OCI-LY7 (cell line): ENCODE measurements around the gene PGC. TPM values are rescaled to one million over a fixed set of nuclear protein-coding genes. Genes with fewer than 3 reads are reported as not detected.

Source experiments
- BruUV-seq: library from RNA; stranded (reverse); fragments of 400-500 nt; replicated peaks from 2 replicates; lab custom pipeline; 2021; lab: Mats Ljungman, UMichigan
- CTCF ChIA-PET: fragments of 300-600 bp; sonication (Branson Sonifier 250); formaldehyde crosslinking; loops from one replicate; lab custom pipeline; 2022; ENCODE audit warnings: antibody characterized with exemption; ENCODE audit not compliant: unreplicated experiment; lab: Charles Lee
- POLR2A ChIA-PET: fragments of 300-600 bp; sonication (Branson Sonifier 250); formaldehyde crosslinking; loops from one replicate; lab custom pipeline; 2022; ENCODE audit warnings: antibody characterized with exemption; lab: Charles Lee
- DNase-seq: peaks from one replicate; pipeline ENCODE4 v3.0.0-alpha.2; 2015; ENCODE audit warnings: low spot score
- H2AFZ ChIP-seq: fragments of 200-600 bp; sonication (generic), shearing (Covaris generic); 2 replicates; pipeline ENCODE4 v1.6.1; 2014; ENCODE audit warnings: mild to moderate bottlenecking, antibody characterized with exemption, low read length, moderate library complexity
- H3K27ac ChIP-seq: fragments of 200-600 bp; sonication (generic); 2 replicates; pipeline ENCODE4 v1.5.1; 2014; ENCODE audit warnings: mixed run types, low read depth, mild to moderate bottlenecking, moderate library complexity, low read length, inconsistent platforms; ENCODE audit not compliant: poor library complexity, severe bottlenecking
- H3K36me3 ChIP-seq: fragments of 200-600 bp; sonication (generic); 2 replicates; pipeline ENCODE4 v1.6.1; 2014; ENCODE audit warnings: mild to moderate bottlenecking, antibody characterized with exemption, low read length, moderate library complexity, mixed read lengths; ENCODE audit not compliant: insufficient read depth
- H3K4me1 ChIP-seq: fragments of 200-600 bp; sonication (generic); 2 replicates; pipeline ENCODE4 v1.5.1; 2014; ENCODE audit warnings: mild to moderate bottlenecking, low read length; ENCODE audit not compliant: insufficient read depth, poor library complexity, severe bottlenecking
- H3K4me2 ChIP-seq: fragments of 200-600 bp; sonication (generic); 2 replicates; pipeline ENCODE4 v1.6.1; 2014; ENCODE audit warnings: mild to moderate bottlenecking, low read length
- H3K4me3 ChIP-seq: fragments of 200-600 bp; sonication (generic); 2 replicates; pipeline ENCODE4 v1.5.1; 2014; ENCODE audit warnings: mild to moderate bottlenecking, low read depth, low read length; ENCODE audit not compliant: poor library complexity, severe bottlenecking
- H3K79me2 ChIP-seq: fragments of 200-600 bp; sonication (generic); 2 replicates; pipeline ENCODE4 v1.6.1; 2016; ENCODE audit warnings: low read depth, mild to moderate bottlenecking, low read length, moderate library complexity, mixed read lengths; ENCODE audit not compliant: insufficient read depth
- H3K9me2 ChIP-seq: fragments of 200-600 bp; sonication (generic); 2 replicates; pipeline ENCODE4 v1.6.1; 2016; ENCODE audit warnings: mild to moderate bottlenecking, low read length, mixed read lengths; ENCODE audit not compliant: insufficient read depth
- H3K9me3 ChIP-seq: fragments of 200-600 bp; sonication (generic); 2 replicates; pipeline ENCODE4 v1.6.1; 2014; ENCODE audit warnings: mild to moderate bottlenecking, mixed run types, low read length, mixed read lengths
- H4K20me1 ChIP-seq: fragments of 200-600 bp; sonication (generic); 2 replicates; pipeline ENCODE4 v1.6.1; 2014; ENCODE audit warnings: mild to moderate bottlenecking, antibody characterized with exemption, low read length, moderate library complexity, mixed read lengths; ENCODE audit not compliant: insufficient read depth
- CTCF ChIP-seq: fragments of 200-600 bp; sonication (generic); conservative IDR thresholded peaks from 2 replicates; pipeline ENCODE4 v1.5.1; 2014; ENCODE audit warnings: mild to moderate bottlenecking, antibody characterized with exemption, low read length, moderate library complexity, mixed read lengths
- EZH2phosphoT487 ChIP-seq: fragments of 200-600 bp; sonication (generic); IDR thresholded peaks from 2 replicates; pipeline ENCODE4 v1.6.1; 2018; ENCODE audit warnings: low read depth, borderline replicate concordance, mild to moderate bottlenecking, mixed run types, antibody characterized with exemption, low read length, moderate library complexity, mixed read lengths
- intact Hi-C: fragments of 100-400 bp; cut with micrococcal nuclease; formaldehyde crosslinking; loops from one replicate; pipeline ENCODE4 v1.10.0; 2022; ENCODE audit not compliant: unreplicated experiment
- total RNA-seq, 2 experiments: library from RNA; depleted of rRNA in 1 of 2; stranded (reverse); fragments of >200 nt in 1 of 2; shearing (Covaris generic) in 1 of 2; gene quantifications; 2 replicates each; pipeline ENCODE4 v1.2.3, GENCODE V29; 2014 to 2022

PGC gene
- total RNA-seq, 2 experiments from 2014 or later: not detected

DNA sequence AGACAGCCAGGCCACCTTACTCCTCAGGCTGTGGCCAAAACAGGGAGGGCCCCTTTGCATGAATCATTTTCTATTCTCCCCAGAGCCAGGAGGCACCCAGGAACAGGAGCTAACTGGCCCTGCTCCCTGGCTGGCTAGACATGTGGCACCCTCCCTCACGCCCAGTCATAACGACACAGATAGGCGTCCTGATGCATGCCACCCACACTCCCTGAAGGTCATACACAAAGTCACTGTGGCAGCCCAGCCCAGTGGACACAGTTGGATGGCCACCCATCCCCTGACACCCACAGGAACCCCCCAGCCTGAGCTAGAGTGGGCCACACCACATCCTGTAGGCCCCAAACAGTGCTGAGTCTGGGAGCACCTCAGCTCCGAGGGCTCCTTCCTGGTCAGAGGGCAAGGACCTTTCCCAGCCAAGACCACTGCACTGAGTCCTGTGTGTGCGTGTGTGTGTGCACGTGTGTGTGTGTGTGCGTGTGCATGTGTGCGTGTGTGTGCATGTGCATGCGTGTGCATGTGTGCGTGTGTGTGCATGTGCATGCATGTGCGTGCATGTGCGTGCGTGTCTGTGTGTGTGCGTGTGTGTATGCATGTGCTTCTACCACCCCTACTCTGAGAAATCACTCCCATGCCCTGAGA lies 33.4 kb downstream of the PGC start:
- Histone ChIP-seq H4K20me1 (no peaks in the 10 kb centered on the region; the same call in 1 of the 2 replicates), H3K9me3 (no peaks in the 10 kb centered on the region), H3K79me2 (peaks cover 33% of the 10 kb centered on the region; the same call in 1 of the 2 replicates), H3K27ac (no peak overlapping the region), H3K4me1 (peaks cover 56% of the 10 kb centered on the region), H3K4me2 (no peak overlapping the region), H3K9me2 (no peaks in the 10 kb centered on the region), H2AFZ (no peak overlapping the region), H3K36me3 (peaks cover 17% of the 10 kb centered on the region), H3K4me3 (no peak overlapping the region)
- no peak for DNase-seq
- POLR2A ChIA-PET: no interaction called here
- CTCF ChIA-PET: no interaction called here
- TF ChIP-seq CTCF (no peak), EZH2phosphoT487 (no peak)
- BruUV-seq: no TSS peak
- intact Hi-C loops: no loop called here

DNA sequence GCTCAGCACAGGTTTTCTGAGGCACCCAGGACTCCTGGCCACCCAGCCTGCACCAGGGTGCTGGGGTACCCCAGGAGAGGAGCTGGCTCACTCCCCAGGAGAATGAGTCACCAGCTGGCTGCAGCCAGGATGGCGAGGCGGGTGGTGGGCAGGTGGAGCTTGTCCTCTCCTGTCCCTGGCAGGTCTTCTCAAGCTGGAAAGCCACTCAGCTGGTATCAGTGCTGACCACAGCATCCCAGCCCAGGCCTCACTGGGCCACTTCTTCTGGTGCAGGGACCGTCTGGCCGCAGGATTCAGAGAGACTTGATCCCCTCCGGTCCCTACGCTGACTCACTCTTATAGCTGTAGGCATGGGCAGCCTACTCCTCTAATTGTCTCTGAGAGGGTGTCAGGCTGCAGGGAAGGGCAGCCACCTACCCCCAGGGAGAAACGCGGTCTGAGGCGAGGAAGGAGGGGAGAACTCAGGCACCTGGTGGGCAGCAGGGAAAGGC lies 34.0 kb downstream of the PGC start:
- no peak for DNase-seq
- peaks cover 56% of the 10 kb centered on the region for H3K4me1 ChIP-seq
- H3K79me2 ChIP-seq: peaks cover 32% of the 10 kb centered on the region; the same call in 1 of the 2 replicates
- no TSS peak for BruUV-seq
- CTCF ChIA-PET: no interaction called here
- no peak overlapping the region for H3K27ac ChIP-seq
- no peak overlapping the region for H2AFZ ChIP-seq
- TF ChIP-seq EZH2phosphoT487: no peak
- no peak for TF ChIP-seq CTCF
- H3K9me2 ChIP-seq: no peaks in the 10 kb centered on the region
- POLR2A ChIA-PET: no interaction called here
- H4K20me1 ChIP-seq: no peaks in the 10 kb centered on the region; the same call in 1 of the 2 replicates
- intact Hi-C loops: no loop called here
- no peak overlapping the region for H3K4me3 ChIP-seq
- H3K36me3 ChIP-seq: peaks cover 22% of the 10 kb centered on the region
- H3K4me2 ChIP-seq: no peak overlapping the region
- H3K9me3 ChIP-seq: no peaks in the 10 kb centered on the region

DNA sequence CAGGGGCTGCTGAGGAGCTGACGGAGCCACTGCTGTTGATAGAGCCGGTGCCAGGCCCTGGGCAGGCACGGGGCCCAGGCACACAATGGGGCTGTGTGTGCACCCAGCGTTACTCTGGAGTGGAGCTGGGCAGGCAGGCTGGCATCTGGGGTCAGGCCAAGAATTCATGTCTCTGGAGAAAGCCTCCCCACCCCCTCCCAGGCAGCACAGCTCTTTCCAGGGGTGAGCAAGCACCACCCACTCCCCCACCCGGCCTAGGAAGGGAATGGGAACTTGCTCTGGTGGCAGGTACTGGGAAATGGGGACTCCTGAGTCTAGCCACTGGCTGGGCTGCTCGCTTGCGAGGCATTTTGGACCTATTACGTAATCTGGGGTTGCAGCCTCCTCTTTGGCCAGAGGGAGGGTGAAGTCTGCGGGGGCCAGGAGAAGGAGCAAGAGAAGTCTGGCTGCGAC lies 34.5 kb downstream of the PGC start:
- DNase-seq: no peak
- no peaks in the 10 kb centered on the region for H3K9me2 ChIP-seq
- no peaks in the 10 kb centered on the region for H4K20me1 ChIP-seq
- H3K4me1 ChIP-seq: peaks cover 56% of the 10 kb centered on the region
- POLR2A ChIA-PET: no interaction called here
- no peak overlapping the region for H3K27ac ChIP-seq
- TF ChIP-seq EZH2phosphoT487 (no peak), CTCF (no peak)
- CTCF ChIA-PET: no interaction called here
- H3K79me2 ChIP-seq: peaks cover 27% of the 10 kb centered on the region; the same call in 1 of the 2 replicates
- no peak overlapping the region for H2AFZ ChIP-seq
- no peaks in the 10 kb centered on the region for H3K9me3 ChIP-seq
- H3K36me3 ChIP-seq: peaks cover 23% of the 10 kb centered on the region
- intact Hi-C loops: no loop called here
- no peak overlapping the region for H3K4me2 ChIP-seq
- BruUV-seq: no TSS peak
- H3K4me3 ChIP-seq: no peak overlapping the region
